ENCODE data around the gene OR5AC2.
A peak's percentile ranks its signal among the peaks of the same experiment; 100 is the strongest.

Gene OR5AC2, protein sequence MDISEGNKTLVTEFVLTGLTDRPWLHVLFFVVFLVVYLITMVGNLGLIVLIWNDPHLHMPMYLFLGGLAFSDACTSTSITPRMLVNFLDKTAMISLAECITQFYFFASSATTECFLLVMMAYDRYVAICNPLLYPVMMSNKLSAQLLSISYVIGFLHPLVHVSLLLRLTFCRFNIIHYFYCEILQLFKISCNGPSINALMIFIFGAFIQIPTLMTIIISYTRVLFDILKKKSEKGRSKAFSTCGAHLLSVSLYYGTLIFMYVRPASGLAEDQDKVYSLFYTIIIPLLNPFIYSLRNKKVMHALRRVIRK

DNA sequence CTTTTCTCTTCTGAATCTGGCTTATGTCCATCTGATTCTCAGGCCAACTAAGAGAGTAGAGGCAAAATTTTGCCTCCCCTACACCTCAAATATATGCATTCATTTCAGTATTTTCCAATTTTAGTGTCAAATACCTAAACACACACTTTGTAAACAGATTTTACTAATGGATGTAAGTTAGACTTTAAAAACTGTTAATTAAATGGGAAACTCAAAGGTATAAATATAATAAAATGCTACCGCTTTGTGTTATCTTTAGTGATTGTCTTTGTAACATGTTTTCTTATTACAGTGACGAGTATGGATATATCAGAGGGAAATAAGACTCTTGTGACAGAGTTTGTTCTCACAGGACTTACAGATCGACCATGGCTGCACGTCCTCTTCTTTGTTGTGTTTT is at the start of gene OR5AC2:
Gene OR5AC2 (plus strand): TSS at position 301 of the 400 bp plus-strand sequence. CDS start 0 bp downstream, at position 301.
- DNase-seq (ENCODE audit: low read depth in 2 of 2), result no peak

DNA sequence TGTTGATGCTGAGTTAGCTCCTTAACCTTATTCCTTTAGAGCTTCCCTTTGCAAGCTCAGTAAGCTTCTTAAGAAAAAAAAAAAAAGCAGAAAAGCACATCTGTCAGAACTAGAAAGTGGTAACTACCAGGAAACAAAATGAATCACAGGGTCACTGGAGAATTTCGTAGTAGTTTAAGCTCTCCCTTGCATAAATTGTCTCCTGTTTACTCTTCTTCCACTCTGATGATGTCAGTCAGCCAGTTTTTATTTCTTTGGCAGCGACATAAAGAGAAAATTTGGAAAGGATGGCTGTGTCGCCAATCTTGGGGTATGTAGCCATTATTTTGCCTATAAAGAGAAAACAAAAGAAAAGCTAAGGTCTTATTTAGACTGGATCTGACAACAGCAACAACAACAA is 48.7 kb upstream of the OR5AC2 start:
- no peak for DNase-seq (ENCODE audit: low read depth in 2 of 2)

DNA sequence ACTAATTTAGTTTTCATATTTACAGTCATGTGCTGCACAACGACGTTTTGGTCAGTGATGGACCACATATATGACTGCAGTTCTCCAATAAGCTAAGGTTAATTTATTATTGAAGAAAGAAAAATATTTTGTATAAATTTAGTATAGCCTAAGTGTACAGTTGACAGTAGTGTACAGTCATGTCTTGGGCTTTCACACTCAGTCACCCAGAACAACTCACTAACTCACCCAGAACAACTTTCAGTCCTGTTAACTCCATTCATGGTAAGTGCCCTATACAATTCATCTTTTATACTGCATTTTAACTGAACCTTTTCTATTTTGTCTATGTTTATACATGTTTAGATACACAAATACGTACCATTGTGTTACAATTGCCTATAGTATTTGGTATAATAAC is 48.1 kb upstream of the OR5AC2 start:
- no peak for DNase-seq (ENCODE audit: low read depth in 2 of 2)

DNA sequence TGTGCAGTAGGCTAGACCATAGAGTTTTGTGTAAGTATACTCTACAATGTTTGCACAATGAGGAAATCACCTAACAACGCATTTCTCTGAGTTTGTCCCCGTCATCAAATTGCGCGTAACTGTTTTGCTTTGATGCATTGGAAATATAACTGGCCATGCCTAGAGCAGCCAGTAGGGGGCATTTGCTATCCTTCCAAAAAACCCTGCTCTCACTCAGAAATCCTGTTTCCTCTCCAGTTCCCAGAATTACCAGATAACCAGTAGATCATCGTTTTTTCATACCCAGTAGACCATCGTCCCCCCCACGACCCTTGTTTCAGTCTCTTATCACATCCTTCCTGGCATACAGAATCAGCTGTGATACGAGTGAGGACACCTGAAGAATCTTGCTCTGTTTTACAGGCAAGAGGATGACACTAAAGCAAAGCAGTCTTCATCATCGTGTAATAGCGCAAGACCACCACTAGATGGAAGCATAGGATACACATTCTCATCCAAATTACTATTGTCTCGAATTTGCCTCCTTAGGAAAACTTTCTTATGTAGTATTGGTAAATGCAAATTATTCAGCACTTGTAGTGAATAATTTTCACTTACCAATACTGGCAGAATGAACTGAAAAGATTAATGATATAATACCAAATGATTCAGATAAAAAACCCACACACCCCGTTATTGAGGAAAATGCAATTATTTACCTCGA is 47.5 kb upstream of the OR5AC2 start:
- peak; percentile 51 to 62 for DNase-seq (ENCODE audit: low read depth in 2 of 2)

DNA sequence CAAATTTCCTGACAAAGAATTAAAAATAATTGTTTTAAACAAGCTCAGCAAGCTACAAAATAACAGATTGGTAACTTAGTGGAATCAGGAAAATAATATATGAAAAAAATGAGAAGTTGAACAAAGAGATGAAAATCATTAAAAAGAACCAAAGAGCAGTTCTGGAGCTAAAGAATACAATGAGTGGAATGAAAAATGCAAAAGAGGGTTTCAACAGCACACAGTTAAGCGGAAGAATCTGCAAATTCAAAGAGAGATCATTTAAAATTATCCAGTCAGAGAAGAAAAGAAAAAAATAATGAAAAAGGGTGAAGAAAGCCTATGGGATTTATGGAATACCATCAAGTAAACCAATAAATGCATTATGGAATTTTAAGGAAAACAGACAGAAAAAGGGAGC is 45.6 kb upstream of the OR5AC2 start:
- DNase-seq (ENCODE audit: low read depth in 2 of 2), result no peak

DNA sequence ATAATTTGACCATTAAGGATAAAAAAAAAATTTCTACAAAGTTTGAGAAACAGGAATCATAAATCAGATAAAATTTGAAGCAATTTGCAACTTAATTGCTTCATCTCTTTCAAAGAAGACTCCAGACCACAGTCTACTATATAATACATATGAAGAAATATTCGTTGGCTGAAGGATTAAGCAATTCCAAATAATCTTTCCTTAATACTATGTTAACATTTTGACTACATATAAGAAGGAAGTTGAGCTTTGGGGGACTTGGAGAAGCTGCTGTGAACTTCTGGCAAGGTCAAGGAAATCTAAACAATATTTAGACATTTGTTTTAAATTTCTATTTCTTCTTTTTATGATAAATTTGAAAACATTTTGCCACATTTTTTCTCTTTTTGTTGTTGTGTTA is 38.4 kb upstream of the OR5AC2 start:
- DNase-seq (ENCODE audit: low read depth in 2 of 2), result no peak

DNA sequence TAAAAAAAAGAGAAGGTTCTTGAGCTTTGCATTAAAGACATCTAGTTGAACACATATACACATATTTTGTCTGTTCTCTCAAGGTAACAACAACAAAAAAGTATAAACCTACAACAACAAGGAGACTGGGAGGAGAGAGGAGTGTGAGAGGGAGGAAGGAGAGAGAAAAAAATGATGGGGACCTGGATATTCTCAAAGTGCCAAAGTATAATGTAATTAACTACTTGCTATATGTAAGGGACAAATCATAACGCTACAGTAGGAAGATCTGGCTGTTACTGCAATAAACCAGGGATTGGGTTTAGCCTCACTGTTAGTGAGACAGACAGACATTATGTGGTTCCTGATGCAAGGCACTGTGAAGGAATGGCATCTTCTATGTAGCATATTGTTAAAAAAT is 37.7 kb upstream of the OR5AC2 start:
- no peak for DNase-seq (ENCODE audit: low read depth in 2 of 2)

DNA sequence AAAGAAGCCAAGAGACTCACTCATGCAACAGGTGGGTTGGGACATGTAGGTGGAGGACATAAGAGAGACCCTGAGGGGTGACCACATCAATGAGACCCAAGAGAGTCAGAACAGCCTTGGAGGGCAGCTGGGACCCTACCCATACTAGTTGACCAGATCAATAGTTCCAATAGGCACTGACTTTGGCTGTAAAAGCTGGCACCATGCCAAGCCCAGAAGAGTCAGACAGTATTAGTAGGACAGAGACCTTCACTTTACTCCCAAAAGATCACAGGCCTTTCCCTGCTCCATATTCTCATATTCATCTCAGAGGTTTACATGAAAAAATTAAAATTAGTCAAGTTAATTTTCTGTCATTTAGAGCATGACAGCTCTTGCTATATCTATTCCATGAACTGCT is 30.9 kb upstream of the OR5AC2 start:
- no peak for DNase-seq (ENCODE audit: low read depth in 2 of 2)

DNA sequence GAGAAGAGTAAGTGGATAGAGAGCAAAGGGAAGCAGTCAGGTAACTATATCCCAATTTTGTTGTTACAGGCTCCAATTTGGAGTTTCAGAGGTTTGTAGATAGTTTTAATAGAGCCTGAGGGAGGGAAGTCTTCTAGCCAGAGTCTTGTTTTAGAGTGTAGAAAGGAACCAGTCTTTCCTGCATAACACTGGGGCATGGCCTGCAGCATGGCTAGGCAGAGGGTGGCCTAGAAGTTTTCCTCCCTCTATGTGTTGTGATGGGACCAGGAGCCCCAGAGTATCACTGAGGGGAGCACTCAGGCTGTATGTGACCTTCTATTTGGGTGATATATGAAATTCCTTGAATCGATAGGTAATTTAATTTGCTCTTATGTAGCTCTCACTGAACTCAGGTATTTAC is 29.3 kb upstream of the OR5AC2 start:
- no peak for DNase-seq (ENCODE audit: low read depth in 2 of 2)

DNA sequence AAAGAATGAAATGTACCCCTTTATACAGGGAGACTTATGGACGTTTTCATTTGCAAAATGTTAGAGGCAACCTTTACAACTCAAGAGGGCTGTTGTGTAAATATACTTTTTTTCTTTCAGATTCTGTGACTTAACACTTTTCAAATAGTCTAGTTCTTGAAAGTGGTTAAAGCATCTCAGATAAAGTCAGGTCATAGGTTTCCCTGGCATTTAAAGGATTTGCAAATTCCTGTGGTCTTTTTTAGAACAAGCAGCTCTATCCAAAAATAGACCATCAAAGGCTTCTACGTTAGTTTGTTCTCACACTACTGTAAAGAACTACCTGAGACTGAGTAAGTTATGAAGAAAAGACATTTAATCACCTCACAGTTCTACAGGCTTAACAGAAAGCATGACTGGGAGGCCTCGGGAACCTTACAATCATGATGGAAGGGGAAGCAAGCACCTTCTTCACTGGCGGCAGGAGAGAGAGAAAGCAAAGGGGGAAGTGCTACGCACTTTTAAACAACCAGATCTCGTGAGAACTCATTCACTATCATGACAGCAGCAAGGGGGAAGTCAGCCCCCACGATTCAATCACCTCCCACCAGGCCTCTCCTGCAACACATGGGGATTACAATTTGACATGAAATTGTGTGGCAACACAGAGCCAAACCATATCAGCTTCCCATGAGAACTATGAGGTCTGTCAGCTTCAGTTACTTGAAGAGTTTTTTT is 28.6 kb upstream of the OR5AC2 start:
- DNase-seq (ENCODE audit: low read depth in 2 of 2), result no peak

DNA sequence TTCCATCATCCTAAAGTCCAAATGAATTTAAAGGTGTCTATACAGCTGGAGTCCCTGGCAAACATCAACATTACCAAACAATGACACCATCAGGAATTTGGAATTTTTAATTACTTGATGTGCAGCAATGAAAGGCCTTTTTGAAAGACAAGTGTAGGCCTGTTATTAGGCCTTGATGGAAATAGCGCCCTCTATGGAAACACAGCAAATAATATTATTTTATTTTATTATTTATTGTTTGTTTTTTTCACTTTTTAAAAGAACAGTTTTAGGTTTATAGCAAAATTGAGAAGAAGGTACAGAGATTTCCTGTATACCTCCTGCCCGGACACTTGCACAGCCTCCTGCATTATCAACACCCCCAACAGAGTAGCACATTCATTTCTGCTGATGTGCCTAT is 18.1 kb upstream of the OR5AC2 start:
- no peak for DNase-seq (ENCODE audit: low read depth in 2 of 2)

DNA sequence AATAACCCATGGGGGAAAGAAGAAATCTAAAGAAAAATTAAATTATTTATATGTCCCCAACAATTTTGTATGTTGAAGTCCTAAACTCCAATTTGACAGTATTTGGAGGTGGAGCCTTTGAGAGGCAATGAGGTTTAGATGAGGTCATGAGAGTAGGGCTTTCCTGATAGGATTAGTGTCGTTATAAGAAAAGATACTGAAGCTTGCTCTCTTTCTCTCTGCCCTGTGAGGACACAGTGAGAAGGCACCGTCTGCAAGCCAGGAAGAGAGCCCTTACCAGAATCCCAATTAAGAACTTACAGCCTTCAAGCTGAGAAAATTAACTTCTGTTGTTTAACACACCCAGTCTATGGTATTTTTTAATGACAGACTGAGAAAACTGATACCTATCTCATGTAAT is 16.1 kb upstream of the OR5AC2 start:
- DNase-seq (ENCODE audit: low read depth in 2 of 2), result no peak

DNA sequence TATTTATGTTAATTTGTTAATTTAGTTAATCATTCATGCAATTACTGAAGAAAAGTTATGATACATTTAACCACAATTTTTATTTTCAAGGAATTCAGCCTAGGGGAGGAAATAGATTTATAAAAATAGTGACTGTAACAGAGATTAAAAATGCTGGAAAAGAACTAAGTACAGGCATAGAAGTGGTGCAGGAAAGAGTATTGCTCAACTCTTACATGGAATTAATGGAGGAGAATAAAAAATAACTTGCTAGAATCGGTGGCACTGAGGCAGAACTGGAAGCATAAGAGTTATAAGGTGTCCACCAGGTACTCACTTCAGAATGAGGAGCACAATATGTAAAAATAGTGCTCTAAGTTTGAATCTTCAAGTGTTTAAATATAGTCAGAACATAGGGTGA is 13.5 kb upstream of the OR5AC2 start:
- DNase-seq (ENCODE audit: low read depth in 2 of 2), result no peak

DNA sequence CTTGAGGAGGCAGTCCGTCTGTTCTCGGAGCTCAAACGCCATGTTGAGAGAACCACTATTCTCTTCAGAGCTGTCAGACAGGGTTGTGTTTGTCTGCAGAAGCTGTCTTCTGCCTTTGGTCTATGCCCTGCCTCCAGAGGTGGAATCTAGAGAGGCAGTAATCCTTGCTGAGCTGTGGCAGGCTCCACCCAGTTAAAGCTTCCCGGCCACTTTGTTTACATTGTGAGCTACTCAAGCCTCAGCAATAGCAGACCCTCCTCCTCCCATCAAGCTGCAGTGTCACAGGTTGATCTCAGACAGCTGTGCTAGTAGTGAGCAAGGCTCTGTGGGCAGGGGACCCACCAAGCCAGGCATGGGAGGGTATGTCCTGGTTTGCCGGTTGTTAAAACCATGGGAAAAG is 8.9 kb downstream of the OR5AC2 start:
- DNase-seq (ENCODE audit: low read depth in 2 of 2), result no peak

DNA sequence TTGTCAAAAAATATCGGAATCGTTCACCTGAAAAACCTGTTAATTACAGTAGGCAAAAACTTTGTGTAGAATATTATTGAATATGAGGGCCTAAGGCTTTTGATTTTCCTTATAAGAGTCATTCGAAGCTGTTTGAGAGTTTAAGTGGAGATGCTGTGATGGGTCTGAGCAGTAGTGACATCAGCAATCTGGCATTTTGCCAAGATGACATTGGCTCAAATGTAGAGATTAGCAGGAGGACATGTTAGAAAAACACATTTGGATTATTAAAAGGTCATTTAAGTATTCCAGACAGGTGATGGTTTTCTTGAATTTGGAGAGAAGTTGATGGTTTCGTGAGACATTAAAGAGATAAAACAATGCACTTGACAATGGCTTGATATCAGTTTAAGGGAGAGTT is 12.9 kb downstream of the OR5AC2 start:
- no peak for DNase-seq (ENCODE audit: low read depth in 2 of 2)

DNA sequence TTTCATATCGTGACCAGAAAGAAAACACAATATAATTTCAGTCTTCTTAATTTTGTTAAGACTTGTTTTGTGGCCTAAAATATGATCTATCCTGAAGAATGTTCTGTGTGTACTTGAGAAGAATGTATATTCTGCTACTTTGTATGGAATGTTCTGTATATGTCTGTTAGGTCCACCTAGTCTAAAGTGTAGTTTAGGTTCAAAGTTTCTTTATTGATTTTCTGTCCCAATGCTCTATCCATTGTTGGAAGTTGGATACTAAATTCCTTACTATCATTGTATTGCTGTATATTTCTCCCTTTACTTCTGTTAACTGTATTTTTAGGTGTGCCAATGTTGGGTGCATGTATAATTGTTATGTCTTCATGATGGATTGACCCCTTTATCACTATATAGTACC is 21.2 kb downstream of the OR5AC2 start:
- DNase-seq (ENCODE audit: low read depth in 2 of 2), result no peak

DNA sequence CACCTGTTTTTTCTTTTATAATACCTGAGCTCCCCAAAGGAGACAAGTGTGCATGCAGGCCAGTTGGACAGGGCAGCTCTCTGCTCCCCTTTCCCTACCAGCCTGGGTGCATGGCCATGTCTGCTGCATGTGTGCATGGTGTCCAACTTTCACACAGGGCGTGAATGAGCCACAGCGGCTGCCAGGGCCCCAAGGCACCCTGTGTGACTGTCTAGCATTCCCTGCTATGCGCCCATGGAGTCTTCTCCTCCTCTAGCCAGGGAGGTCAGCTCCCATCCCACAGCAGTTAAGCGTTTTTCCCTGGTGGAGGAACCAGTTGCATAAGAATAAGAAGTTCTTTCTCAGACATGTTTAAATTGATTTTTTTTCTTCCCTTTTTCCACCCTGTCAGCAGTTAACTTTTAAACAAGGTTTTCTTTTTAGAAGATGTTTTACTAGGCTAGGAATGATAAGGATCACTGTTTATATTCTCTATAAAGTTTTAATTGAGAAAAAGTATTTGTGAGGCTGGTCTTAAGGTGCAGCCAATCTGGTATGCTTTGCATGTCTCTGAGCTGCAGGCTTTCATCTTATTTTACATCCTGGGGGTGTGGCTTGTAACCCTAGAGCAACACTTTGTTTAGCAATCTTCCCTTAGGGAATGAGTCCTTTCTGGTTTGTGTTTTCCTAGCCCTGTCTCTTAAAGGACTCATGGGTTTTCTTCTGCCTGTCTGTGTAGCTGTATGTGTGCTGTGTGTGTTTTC is 23.0 kb downstream of the OR5AC2 start:
- DNase-seq (ENCODE audit: low read depth in 2 of 2), result no peak

DNA sequence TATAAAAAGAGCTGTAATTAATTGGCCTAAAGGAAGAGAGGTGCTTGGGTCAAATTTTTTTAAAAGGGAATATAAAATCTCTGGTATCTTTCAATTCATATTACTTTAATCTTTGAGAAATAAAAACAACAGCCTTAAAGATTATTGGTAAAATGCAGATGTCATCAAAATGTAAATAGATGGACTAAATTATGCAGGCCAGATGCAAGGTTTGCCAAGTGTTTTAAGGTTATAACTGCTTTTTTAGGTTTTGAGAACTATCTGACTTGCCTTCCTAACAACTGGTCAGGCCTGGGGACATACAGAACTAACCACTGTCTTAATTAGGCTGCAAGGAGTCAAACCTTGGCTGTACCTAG is 23.6 kb downstream of the OR5AC2 start:
- DNase-seq (ENCODE audit: low read depth in 2 of 2), result no peak

DNA sequence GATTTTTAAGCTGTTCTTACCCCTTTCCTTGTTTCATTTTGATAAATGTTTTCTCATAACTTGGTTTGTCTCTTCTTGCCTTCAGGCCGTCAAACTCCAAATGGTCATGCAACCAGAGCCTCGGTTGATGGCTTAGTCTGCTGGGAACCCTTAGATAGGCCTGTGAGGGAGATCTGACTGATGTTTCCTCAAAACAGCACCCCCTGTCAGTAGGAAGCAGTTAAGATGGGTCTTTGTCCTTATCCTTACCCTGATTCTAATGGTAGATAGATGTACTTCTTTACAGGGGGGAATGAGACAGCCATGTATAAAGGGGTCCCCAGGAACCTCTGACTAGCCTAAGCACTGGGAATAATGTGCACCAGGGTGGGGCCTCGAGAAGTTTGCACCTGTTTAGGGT is 27.3 kb downstream of the OR5AC2 start:
- no peak for DNase-seq (ENCODE audit: low read depth in 2 of 2)

DNA sequence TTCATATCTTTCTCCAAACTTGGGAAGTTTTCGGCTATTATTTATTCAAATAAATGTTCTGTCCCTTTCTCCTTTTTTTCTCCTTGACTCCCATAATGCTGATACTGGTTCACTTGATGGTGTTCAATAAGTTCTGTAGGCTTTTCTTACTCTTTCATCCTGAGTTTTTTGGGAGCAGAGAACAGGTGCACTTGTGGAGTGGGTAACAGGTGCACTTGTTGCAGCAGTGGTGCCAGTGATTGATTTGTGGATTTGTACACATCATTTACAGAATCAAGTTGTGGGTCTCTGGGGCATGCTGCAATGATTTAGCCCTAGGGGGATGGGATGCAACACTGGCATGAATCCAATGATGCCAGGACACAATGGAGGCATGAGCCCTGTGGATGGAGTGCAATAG is 28.7 kb downstream of the OR5AC2 start:
- no peak for DNase-seq (ENCODE audit: low read depth in 2 of 2)

DNA sequence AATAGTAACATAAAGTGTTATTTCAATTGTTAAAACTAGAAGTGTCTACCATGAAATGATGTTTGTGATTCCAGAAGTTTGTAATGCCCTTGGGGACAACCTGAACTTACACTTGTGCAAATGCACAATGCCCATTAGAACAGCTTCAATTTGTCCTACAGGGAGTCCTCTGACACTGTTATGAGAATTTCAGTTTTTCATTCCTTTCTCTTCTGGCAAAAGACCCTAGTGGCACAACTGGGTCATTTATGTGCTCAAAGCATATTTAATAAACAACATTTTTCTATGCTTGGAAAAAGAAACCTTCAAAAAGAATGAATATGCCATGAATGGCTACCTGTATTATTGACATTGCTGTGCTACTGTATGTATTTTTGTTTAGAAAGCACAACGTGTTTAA is 43.4 kb downstream of the OR5AC2 start, which contains the start of gene OR5H1:
Gene OR5H1 (plus strand): TSS at position 301 of the 400 bp plus-strand sequence. CDS start 1,977 bp downstream, outside the sequence.
- DNase-seq (ENCODE audit: low read depth in 2 of 2), result no peak

DNA sequence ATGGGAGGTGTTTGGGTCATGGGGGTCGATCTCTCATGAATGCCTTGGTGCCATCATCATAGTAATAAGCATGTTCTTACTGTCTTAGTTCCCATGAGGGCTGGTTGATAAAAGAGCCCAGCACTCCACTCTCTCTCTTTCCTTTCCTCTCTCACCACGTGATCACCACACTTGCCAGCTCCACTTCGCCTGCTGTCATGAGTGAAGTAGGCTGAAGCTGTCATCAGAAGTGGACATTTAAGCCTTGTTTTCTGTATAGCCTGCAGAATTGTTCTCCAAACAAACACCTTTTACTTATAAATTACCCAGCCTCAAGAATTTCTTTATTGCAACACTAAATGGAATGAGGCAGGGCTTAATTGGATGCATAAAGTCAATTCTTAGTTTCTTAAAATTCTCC is 49.7 kb downstream of the OR5AC2 start:
- no peak for DNase-seq (ENCODE audit: low read depth in 2 of 2)
